GM21360 (cell line): ENCODE measurements around the gene MSL1.

Experiments used
- ATAC-seq: cut with Tn5 transposase; IDR thresholded peaks from one replicate; pipeline ENCODE4 v1.9.1; 2021; ENCODE audit warnings: mild to moderate bottlenecking, moderate library complexity; ENCODE audit not compliant: unreplicated experiment

The MSL1 gene, protein sequence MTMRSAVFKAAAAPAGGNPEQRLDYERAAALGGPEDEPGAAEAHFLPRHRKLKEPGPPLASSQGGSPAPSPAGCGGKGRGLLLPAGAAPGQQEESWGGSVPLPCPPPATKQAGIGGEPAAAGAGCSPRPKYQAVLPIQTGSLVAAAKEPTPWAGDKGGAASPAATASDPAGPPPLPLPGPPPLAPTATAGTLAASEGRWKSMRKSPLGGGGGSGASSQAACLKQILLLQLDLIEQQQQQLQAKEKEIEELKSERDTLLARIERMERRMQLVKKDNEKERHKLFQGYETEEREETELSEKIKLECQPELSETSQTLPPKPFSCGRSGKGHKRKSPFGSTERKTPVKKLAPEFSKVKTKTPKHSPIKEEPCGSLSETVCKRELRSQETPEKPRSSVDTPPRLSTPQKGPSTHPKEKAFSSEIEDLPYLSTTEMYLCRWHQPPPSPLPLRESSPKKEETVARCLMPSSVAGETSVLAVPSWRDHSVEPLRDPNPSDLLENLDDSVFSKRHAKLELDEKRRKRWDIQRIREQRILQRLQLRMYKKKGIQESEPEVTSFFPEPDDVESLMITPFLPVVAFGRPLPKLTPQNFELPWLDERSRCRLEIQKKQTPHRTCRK

DNA sequence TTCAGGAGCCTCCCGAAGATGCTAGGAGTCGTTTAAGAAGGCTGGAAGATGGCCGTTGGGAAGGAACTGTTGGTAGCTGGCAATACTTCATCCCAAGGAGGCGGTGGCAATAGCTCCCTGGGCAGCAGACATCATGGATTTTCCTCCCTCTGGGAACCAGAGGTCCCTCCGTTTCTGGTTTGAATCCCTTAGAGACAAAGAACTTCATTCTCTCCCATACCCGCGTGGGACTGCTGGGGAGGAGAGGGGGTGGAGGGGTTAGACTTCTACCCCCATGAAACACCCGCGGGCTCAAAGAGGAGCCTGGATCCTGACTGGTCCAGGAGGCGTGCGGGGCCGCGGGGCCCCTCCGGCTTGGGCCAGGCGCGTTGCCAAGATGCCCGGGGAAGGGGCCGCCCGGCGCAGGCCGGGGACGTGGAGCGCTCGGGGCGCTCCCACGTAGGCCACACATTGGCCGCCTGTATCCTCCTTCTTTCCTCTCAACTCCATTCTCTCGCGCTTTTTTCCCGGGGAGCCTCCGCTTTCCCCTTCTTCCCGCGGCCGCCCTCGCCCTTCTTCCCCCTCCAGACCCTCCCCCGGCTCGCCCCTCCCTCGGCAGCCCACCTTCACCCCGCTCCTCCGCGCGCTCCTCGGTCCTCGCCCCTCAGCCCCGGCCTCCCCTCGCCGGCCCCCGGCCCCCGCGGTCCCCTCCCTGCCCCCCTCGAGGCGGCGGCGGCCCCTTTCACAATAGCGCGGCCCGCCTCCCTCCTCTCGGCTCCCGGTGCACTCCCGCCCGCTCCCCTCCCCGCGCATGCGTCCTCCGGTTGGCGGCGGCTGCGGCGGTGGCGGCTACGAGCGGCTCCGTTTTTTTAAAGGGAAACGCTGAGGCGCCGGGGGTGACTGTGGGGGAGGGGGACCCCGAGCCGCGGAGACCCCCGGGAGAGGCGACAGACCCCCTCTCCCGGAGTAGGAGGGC lies at the start of gene MSL1:
Gene MSL1, plus strand, starts transcription at position 791 of the 955 bp plus-strand sequence. CDS start 642 bp downstream, outside the sequence.
- ATAC-seq = no peak

DNA sequence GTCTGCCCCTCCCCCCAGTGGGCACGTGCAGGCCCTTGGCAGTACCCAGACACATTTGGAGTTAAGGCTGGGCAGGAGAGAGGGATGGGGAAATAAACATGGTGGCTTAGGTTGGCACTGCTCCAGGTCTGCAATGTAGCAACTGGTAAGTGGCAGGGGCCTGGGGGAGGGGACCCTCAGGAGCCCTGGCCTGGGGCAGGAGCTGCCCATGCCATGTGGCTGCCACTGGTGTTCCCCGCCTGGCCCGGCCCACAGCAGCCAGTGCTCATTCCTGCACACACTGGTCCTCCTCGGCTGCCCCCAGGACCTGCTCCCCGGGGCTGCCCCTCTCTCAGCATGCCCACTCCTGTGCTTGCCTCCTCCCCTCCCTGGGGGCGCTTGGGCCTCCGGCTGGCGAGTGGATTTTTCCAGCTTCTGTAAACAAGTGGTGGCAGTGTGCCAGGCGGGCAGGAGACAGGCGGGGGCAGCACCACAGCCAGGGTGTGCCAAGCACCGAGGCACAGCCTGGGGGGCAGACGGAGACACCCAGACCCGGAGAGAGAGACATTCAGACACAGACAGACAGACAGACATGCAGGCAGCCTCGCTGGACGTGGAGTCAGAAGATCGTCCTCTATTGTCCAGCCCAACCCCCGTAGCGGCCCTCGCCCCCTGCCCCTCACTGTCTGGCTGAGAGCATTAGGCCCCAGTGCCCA lies 49.6 kb upstream of the MSL1 start:
- no peak for ATAC-seq

DNA sequence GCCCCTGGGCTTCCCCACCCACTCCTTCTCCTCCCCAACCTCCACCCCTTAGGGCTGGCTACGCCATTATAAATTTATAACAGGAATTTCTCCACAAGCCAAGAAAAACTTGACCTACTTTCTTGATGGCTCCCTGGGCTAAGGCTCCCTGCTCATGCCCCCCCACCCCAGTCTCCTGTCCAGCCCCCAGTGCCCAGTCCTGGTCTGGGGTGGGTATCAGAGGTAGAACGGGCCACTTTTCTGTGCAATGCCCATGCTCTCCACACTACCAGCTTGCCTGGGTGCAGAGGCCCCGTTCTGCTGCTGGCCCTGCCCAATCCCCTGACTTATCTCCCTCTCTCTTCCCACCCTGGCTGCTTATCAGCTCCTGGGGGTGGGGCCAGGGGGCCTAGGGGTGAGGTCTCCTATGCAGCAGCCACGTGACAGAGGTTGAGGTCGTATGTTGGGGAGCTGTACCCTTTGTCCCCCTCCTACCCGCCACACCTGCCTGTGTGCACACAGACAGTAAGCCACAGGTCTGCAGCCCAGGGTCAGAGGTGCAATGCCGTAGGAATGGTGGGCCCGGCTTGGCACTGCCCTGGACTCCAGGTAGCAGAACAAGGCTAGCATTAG lies 48.9 kb upstream of the MSL1 start:
- ATAC-seq = no peak

DNA sequence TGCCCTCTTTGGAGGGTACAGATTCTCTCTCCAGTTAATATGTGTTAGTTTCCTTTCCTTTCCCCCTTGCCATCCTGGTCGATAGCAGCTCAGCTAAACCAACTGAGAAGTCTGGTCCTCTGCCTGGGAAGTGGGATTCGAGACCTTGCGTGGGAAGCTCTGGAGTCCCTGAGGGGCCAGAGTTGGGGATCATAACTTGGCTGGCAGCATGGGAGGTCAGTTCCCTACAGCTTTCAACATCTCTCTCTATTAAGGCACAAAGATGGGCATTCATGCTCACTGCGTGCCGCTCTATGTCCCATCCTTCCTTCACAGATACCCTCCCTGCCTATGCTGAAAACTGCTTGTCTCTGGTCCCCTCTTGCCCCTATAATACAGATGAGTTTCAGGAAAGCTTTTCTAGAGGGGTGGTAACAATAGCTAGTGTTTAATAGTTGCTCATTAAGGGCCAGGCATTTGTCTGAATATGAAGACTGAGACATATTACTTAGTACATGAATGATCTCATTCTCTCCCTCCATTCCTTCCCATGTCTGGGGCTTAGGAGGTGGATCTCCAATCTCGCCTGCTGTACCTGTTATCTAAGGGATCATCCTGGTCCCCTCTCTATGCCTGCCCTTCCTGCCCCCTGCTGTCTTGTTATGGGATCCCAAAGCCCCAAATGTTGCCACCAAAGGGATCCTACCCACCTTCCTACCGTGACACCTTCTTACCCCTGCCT lies 48.2 kb upstream of the MSL1 start:
- no peak for ATAC-seq

DNA sequence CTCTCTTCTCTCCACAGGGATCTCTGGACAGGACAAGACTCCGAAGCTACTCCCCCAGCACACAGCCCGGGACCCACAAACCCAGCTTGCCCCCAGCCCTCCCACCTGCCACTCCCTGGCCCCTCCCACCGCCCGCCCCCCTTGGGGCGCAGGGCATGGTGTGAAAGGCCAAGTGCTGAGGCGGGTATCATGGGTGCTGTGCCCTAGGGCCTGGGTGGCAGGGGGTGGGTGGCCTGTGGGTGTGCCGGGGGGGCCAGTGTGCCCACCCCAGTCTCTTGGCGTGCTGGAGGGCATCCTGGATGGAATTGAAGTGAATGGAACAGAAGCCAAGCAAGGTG lies 47.6 kb upstream of the MSL1 start:
- ATAC-seq = no peak

DNA sequence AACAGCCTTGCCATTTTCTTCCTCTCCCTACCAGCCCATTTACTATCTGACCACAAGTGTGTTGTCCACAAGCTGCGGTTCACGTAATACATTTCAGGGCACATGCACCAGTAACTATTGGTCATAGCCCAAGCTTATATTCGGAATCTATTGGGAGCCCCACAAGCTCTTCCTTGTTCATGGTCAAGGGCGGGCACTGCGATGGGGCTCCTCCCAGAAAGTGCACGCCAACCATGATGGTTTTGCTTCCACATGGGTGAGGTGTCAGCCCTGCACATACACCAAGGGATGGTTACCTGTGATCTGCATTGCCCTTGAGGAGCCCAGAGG lies 46.9 kb upstream of the MSL1 start:
- no peak for ATAC-seq

DNA sequence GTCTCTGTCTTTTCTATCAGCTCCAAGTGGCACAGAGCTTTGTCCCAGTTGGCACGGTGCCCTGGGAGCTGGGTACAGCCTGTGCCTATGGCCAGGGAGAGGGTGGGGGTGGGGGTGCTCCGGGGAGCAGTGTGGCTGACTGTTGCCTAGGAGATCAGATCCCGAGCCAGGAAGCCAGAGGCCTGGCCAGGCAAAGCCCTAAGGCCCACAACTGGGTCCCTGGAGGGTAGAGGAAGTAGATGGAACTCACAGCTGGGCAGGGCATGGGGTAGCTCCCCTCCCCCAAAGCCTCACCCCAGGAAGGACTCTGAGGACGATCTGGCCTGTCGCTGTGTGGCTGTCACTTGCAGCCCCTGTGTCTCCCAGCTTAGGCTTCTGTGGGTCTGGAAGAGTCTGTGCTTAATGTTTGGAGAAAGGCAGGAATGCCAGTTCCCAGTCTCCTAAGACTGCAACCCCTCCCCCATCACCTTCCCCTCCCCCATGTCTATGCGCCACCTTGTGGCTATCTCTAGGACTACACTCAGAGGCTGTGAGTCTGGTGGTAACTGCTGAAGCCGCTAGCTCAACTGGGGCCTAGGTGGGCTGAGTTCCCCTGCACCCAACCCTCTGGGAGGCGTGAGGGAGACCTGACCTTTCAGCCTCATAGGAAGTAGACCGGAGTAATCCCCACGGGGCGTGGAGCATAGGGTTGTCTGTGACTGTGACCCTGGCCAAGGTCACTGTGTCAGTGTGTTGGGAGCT lies 46.4 kb upstream of the MSL1 start:
- ATAC-seq = no peak

DNA sequence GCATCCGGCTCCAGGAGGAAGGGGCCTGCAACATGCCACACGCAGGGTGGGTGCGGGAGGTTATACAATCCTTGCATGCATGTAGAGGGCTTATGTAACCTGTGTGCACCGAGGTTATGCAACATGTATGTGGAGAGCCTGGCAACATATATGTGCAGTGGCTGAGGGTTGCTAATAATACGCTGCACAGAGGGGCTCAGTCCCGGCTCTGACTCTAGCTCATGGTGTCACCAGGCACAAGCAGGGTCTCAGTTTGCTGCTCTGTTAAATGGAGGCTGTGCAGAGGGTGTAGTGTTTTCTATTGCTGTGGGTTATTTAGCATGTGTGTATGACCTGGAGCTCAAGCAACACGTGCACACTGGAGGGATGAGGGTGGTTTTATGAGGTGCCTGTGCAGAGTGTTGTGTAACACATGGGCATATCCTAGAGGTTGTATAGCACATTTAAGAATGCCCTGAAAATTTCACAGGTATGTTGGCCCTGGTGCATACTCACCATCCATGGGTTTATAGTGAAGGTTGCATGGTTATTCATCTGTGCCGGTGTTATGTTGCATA lies 45.8 kb upstream of the MSL1 start:
- ATAC-seq = no peak

DNA sequence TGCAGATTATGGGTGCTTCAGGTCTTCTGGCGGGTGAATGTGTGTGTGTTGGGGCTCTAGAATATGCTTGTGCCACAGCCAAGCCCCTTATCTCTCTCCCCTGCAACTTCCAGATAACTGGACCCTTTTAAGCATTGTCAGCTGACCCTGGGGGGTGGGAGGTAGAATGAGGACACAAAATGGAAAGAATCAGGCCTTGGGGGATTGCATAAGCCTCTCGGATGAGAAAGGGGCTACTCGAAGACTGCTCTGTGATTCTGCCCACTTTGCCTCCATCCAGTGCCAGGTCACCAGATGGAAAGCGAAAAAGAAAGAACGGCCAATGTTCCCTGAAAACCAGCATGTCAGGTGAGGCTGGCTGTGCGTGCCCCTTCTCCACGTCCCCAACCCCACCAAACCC lies 45.2 kb upstream of the MSL1 start:
- no peak for ATAC-seq

DNA sequence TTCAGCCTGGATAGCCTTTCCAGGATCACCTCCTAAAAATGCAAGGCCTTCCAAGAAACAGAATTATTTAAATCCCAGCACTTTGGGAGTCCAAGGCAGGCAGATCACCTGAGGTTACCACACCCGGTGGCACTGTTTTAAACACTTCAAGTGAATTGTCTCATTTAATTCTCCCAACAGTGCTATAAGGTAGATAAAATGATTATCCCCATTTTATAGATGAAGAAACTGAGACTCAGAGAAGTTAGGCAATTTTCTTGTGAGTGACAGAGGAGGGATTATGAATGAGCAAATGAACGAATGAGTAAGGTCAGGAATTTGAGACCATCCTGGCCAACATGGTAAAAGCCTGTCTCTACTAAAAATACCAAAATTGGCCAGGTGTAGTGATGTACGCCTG lies 42.2 kb upstream of the MSL1 start:
- no peak for ATAC-seq

DNA sequence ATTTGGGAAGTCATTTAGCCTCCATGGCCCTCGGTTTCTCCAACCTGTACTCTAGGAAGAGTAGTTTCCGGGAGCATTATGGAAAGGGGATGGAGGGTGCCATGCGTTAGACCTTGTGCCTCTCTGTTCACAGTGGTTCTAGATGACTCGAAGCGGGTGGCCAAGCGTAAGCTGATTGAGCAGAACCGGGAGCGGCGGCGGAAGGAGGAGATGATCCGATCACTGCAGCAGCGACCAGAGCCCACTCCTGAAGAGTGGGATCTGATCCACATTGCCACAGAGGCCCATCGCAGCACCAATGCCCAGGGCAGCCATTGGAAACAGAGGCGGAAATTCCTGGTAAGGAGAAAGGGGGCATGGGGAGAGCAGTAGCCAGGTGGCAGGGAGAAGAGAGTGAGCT lies 37.3 kb upstream of the MSL1 start:
- ATAC-seq = no peak

DNA sequence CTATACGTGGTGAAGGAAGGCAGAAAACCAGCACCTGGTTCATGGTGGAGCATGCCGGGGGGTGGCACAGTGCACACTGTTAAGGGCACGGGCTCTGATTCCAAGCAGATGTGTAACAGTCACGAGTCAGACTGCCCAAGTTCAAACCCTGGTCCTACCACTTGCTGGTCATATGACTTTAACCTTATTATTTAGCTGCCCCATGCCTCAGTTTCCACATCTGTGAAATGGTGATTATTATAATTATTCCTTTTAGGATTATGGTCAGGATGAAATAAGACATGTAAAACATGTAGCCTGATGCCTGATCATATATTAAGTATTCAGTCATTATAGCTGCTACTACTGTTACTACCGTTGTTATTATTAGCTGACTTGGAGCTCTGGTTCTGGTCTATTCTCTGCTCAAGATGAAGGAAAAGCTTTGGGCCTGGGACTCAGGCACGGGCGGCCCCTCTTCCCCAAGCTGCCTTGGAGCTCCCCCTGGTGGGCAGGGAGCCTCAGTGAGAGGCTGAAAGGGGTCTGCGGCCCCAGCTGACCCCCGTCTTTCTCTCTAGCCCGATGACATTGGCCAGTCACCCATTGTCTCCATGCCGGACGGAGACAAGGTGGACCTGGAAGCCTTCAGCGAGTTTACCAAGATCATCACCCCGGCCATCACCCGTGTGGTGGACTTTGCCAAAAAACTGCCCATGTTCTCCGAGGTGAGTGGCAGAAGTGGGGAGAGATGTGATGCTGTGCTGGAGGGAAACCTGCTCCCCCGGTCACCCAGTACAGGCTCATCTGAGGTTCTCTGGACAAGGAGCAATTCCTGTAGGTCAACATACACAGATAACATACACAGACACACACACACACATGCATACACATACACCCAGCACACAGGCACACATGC lies 35.4 kb upstream of the MSL1 start:
- ATAC-seq = no peak

DNA sequence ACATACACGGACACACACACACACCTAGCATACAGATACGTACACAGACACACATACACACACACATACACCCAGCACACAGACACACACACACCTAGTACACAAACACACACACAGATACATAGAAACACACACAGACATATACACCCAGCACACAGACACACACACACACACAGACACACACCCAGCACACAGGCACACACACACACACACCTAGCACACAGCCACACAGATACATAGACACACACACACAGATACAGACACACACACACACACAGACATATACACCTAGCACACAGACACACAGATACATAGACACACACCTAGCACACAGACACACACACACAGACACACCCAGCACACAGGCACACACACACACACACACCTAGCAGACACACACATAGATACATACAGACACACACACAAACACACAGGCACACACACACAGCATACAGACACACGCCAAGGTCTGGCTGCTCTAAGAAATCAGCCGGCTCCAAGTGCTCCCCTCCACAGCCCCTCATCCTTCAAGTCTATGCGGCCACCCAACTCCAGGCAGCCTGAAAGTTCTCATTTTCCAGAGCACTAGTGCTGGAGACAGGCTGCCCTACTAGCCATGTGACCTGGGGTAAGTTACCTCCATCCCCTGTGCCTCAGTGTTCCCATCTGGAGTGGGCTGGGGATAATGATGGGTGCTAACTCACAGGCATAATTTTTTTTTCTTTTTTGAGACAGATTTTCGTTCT lies 34.5 kb upstream of the MSL1 start:
- ATAC-seq = no peak

DNA sequence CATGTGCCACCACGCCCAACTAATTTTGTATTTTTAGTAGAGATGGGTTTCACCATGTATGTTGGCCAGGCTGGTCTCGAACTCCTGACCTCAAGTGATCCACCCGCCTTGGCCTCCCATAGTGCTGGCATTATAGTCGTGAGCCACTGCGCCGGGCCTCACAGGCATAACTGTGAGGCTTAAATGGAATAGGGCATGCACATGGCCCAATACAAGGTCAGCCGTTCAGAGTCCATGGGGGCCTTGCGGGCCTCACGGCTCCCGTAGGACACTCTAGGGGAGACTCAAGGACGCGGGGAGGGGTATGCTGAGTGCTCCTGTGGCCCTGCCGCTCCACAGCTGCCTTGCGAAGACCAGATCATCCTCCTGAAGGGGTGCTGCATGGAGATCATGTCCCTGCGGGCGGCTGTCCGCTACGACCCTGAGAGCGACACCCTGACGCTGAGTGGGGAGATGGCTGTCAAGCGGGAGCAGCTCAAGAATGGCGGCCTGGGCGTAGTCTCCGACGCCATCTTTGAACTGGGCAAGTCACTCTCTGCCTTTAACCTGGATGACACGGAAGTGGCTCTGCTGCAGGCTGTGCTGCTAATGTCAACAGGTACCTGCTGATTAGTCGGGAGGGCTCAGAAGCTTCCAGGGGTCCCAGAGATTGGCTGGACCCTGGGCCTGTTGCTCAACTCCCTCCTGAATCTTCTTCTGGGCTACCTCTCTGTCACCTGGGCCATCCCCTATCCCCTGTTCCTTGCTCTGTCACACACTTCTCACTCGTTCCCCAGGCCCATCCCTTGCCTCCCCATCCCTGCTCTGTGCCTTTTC lies 33.7 kb upstream of the MSL1 start:
- no peak for ATAC-seq

DNA sequence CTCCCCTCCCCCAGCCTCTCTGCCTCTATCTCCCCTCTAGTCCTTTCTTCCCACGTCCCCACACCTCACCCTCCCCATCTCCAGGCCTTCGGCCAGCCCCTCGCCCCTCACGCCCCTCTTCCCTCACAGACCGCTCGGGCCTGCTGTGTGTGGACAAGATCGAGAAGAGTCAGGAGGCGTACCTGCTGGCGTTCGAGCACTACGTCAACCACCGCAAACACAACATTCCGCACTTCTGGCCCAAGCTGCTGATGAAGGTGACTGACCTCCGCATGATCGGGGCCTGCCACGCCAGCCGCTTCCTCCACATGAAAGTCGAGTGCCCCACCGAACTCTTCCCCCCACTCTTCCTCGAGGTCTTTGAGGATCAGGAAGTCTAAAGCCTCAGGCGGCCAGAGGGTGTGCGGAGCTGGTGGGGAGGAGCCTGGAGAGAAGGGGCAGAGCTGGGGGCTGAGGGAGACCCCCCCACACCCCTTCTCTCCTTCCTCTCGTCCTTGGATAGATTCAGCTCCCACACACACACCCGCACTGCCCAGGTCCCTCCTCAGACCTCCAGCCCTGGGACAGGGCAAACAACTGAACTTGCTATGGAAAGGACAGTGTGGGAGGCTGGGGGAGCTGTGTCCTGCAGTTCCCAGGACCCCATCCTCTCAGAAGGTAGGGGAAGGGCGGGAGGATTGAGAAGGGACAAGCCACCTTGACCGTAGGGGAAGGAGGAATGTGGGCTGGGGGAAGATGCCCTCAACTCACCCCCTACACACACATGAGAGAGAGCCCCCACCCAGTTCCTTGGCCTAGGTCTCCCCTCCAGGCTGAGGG lies 32.5 kb upstream of the MSL1 start:
- no peak for ATAC-seq
